NCI-H1105 treated with DMSO at 0.1 percent for 48 hours (cell line): Measurements from ENCODE around the gene PYY.

Experiments
- DNase-seq: peaks from one replicate; lab custom pipeline; 2025; lab: John Stamatoyannopoulos, UW

The PYY gene

GRCh38 chr17:43915559-43915958 lies 38.2 kb downstream of the PYY start:
- DNase-seq = no peak

- DNase-seq = no peak
Measured at GRCh38 chr17:43914451-43914850, 39.3 kb downstream of the PYY start.

GRCh38 chr17:43913584-43913983 lies 40.2 kb downstream of the PYY start:
- DNase-seq = no peak

GRCh38 chr17:43912635-43913304 lies 41.0 kb downstream of the PYY start:
- DNase-seq = no peak

GRCh38 chr17:43911904-43912303 lies 41.8 kb downstream of the PYY start:
- no peak for DNase-seq

GRCh38 chr17:43909537-43910231 lies 44.1 kb downstream of the PYY start:
- DNase-seq = no peak

- DNase-seq = peak; percentile 41
Measured at GRCh38 chr17:43907998-43908721, 45.6 kb downstream of the PYY start.

GRCh38 chr17:43907425-43907981 lies 46.2 kb downstream of the PYY start, which contains the start of gene MPP2:
Gene MPP2, minus strand, starts transcription at chr17:43907536. Its CDS starts 3,076 bp downstream, at chr17:43904460.
- peak; percentile 69 for DNase-seq

GRCh38 chr17:43906951-43907424 lies 46.8 kb downstream of the PYY start:
- DNase-seq = no peak

- DNase-seq = peak; percentile 47
Measured at GRCh38 chr17:43905985-43906852, 47.5 kb downstream of the PYY start.

- DNase-seq = peak; percentile 9
Measured at GRCh38 chr17:43905400-43905984, 48.2 kb downstream of the PYY start.
